SK-N-MC (cell line): ENCODE data around the gene NFKB2.

Experiments used
- EZH2 ChIP-seq: fragments of 200-600 bp; sonication (generic); IDR thresholded peaks from one replicate; pipeline ENCODE4 v1.6.1; 2017; ENCODE audit warnings: antibody characterized with exemption
- POLR2AphosphoS5 ChIP-seq: IDR thresholded peaks from 2 replicates; pipeline ENCODE4 v1.6.1; 2012; ENCODE audit warnings: mild to moderate bottlenecking, low read depth, low read length, borderline replicate concordance

- TF ChIP-seq POLR2AphosphoS5: no peak
- TF ChIP-seq EZH2: no peak
Observed at GRCh38 chr10:102379383-102379782, 16.1 kb upstream of the NFKB2 start.
